Stimulated activated CD8-positive, alpha-beta memory T cell treated with anti-CD3 and anti-CD28 coated beads, Interleukin-4, amount 100 ng/mL, for 24 hours (primary cell): ENCODE results near the gene HRCT1.
"Not testable (repeated sequence)": the region's sequence is repeated elsewhere in the genome, so short reads cannot be mapped to it uniquely, and the experiment has no call there.

Experiments used
- DNase-seq: peaks from one replicate; pipeline ENCODE4 v3.0.0-alpha.2; 2020; ENCODE audit warnings: low read depth

HRCT1 gene

GRCh38 chr9:35917261-35917660, 11.3 kb downstream of the HRCT1 start:
- DNase-seq, result no peak

GRCh38 chr9:35918780-35919179, 12.8 kb downstream of the HRCT1 start:
- DNase-seq, result no peak

GRCh38 chr9:35919212-35920008, 13.4 kb downstream of the HRCT1 start:
- DNase-seq, result no peak

GRCh38 chr9:35920051-35920620, 14.1 kb downstream of the HRCT1 start:
- no peak for DNase-seq

GRCh38 chr9:35923598-35923926, 17.6 kb downstream of the HRCT1 start:
- no peak for DNase-seq

GRCh38 chr9:35923927-35924763, 18.1 kb downstream of the HRCT1 start:
- DNase-seq, result no peak

- DNase-seq, result no peak
Measured at GRCh38 chr9:35928591-35929452, 22.8 kb downstream of the HRCT1 start.

- DNase-seq, result no peak
Measured at GRCh38 chr9:35929453-35929718, 23.4 kb downstream of the HRCT1 start.

GRCh38 chr9:35930521-35930920, 24.5 kb downstream of the HRCT1 start:
- DNase-seq, result no peak

GRCh38 chr9:35930989-35931388, 25.0 kb downstream of the HRCT1 start:
- no peak for DNase-seq

GRCh38 chr9:35932735-35933134, 26.7 kb downstream of the HRCT1 start:
- no peak for DNase-seq

GRCh38 chr9:35933550-35934067, 27.6 kb downstream of the HRCT1 start:
- DNase-seq, result no peak

GRCh38 chr9:35934069-35934468, 28.1 kb downstream of the HRCT1 start:
- not testable (repeated sequence) for DNase-seq

GRCh38 chr9:35935261-35935660, 29.3 kb downstream of the HRCT1 start:
- no peak for DNase-seq

- no peak for DNase-seq
Measured at GRCh38 chr9:35935755-35936509, 29.9 kb downstream of the HRCT1 start.

- DNase-seq, result no peak
Measured at GRCh38 chr9:35937227-35937626, 31.2 kb downstream of the HRCT1 start.

- DNase-seq, result no peak
Measured at GRCh38 chr9:35938474-35939356, 32.7 kb downstream of the HRCT1 start.

GRCh38 chr9:35939679-35940250, 33.8 kb downstream of the HRCT1 start:
- DNase-seq, result no peak

GRCh38 chr9:35940458-35941407, 34.7 kb downstream of the HRCT1 start:
- DNase-seq, result no peak
